HuH-7.5 (cell line): Measurements from ENCODE around the gene ARID1B.

Source experiments
- DNase-seq: peaks from one replicate; pipeline ENCODE4 v3.0.0; 2011; ENCODE audit warnings: low spot score

The ARID1B gene

DNA sequence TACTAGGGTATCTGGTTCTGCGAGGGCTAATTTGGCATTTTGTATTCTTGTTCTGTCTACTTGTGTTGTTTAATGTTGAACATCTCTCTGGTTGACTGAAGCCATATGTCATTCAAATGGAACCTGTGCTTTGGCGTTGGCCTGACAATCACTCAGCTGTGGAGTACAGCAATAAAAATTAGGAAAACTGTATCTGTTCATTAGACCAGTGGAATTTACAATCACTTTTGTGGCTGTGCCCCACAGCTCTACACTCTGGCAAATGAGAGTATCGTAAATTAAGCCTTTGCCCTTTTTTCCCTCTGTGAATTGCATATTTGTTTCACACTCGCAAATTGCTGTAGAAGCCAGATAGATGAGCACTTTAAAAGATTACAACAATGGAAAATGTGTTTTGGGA, 102.0 kb downstream of the ARID1B start:
- DNase-seq = no peak

DNA sequence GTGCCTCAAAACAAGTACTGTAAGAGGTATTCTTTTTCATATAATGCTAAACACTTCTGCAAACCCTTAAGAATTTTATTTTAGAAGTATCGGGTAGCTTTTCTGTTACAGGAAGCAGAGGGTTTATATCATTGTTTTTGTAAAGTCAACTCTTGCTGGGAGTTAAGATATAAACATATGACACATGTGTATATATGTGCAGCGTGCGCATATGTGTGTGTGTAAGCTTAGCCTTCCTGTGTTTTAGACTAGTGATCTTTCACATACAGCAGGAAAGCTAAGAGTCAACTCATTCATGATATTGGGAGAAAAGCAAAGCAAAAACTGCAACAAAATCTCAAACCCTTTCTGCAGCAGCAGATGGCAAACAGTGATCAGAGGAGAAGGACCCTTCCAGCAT, 102.4 kb downstream of the ARID1B start:
- no peak for DNase-seq

DNA sequence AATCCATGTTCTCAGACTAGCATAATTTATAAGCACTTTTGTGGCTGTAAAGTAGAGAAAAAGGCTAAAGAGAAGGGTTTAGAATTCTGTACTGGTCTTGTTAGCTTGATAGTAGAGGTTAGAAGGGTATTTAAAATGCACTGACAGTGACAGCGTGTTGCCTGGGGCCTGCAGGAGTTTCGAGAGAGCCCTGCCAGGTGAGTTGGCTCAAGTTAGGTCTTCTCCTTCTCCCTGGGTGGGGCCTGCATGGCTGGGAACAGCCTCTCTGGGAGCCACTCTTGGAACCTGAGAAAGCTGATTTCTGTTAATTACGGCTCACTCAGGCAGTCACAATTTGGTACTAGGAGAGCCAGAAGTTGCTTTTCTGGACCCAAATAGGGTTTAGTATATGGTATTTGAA, 103.7 kb downstream of the ARID1B start:
- DNase-seq = no peak

DNA sequence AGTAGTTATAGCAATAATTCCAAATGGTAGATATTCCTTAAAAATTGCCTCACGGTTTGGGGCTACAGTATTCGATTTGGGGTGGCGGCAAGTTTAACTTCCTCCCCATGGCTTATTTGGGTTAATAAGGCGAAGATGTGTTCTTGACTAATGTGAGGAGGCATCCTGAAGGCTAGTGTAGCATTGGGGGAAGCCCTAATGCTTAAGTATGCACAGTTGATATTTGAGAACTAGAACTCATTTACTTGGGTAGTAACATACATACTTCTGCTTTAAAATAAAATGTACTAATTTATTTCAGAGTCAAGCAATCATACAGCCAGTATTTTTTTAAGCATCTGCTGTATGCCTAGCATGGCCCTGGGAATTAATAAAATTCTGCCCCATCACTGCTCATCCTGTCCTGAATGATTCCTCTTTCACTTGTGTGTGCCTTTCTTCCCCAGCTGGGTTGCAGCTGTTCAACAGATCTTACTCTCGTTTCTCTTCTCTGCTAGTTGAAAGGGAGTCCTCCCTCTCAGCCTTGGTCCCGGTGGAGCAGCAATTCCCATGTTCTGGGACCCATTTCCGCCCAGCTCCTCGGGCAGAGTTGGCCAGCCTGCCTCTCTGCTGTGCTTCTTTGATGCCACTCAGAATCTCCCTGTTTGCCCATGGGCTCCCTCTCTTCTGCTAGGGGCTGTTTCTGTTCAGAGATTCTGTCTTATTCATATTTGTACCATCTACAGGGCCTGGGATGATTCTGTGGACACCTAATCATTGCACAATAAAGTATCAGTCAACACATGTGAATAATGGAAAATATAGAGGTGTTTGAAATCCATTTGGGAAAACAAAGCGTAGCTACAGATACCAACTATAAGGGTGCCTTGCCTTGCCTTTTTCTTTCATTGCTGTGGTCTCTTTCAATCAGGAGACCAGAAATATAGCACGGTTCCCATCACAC, 104.8 kb downstream of the ARID1B start:
- DNase-seq = no peak

DNA sequence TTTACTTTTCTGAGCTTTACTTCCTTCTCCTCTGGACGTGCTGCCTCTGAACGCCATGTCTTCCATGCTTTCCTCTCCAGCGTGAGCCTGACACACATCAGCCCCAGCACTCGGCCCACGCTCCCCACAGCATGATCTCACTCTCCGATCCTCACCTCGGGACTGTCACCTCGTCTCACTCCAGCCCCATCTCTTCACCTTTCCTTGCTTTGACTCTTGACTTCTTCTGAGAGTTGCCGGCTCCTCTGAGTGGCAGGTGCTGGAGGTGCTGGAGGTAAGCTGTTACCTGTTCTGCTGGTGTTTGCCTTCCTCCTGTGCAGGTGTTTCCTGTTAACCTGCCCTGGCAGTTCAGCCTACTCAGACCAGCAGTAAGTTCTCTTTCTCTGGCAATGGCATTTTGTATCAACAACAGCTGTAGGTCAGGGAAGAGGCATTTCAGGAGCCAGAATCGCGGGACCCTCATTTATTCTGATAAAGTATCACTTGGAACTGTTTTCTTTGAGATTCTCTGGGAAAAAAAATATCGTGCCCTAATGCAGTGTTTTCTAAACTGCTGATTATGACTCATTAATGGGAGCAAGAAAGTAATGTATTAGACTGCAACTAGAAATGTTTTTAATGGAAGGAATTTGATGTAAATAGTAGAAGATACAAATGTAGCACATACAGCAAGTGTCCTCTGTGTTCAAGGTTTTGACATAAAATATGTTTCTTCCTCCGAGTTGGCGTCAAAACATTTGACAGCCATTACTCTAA, 106.5 kb downstream of the ARID1B start:
- no peak for DNase-seq

DNA sequence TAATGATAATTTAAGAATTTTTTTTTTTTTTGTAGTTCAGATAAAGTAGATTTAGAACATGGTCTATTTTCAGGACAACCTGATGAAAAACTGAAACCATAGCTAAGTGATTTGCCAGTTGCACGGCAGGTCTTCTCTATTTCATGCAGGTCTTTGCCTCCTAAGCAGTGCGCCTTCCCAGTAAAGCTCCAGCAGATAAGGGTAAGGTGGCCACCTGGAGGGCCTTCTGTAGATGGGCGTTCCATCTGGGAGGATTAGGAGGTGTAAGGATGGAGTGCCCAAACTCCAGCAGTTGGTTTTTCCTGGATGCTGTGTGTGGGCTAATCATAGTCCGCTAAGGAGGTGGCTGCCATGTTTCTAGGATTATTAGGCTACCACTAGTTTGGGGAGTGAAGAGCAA, 107.1 kb downstream of the ARID1B start:
- DNase-seq = no peak

DNA sequence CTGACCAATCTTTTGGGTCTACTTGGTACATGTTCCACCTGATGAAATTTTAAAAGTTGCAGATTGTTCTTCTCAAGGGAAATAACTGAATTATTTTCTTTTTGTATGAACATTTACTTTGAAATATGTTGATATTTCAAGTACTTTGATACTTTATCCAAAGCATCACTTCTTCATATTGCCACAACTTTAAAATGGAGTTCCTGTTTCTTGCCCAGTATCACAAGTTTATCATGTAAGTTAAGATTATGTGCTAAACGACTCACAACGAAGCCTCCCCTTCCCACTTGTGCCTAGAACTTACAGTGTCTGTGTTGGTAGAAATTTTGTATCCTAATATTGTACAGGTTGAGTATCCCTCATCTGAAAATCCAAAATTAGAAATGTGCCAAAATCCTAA, 108.4 kb downstream of the ARID1B start:
- no peak for DNase-seq

DNA sequence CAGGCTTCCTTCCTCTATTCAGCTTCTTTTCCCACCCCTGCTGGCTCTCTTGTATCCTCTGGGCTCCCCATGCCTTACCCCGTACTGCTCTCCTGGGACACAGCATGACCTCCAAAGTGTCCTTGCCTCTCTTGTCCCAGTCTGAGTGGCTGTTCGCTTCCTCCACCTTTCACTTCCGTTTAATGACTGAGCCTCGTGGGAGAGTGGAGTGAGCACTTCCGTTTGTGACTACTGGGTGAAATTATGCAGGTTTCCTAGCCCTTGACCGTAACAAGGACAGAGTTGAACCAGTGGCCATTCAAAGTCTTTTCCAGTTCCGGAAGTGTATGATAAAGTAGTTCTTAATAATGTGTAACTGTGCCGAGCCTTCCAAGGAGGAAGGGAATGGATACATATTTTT, 109.2 kb downstream of the ARID1B start:
- DNase-seq = no peak

DNA sequence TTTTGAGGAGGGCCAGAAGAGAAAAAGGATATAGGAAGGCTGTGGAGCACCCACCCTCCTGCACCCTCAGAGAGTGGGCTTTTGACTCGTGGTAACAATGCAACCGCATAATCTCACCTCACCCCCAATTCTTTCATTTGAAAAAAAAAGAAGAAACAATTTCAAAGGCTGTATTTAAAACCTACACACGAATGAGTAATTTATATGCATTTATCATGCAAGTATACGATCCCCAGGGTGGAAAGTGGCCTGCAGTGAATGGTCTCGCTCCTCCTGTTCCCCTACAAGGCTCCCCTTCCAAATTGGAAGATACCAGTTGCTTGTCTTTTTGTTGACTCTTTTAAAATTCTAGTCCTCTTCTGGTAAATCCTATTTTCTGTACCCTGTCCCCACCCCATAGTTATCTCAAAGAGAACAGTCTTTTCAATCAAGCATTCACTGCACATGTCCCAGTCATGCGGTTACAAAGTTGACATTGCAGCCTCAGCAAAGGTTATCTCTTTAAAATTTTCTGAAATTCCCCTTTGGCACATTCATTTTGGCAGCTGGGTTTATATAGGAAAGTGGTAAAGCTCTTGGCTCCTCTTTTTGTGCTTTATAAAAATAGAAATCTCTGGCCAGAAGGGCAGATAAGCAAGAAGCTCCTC, 110.6 kb downstream of the ARID1B start:
- no peak for DNase-seq

DNA sequence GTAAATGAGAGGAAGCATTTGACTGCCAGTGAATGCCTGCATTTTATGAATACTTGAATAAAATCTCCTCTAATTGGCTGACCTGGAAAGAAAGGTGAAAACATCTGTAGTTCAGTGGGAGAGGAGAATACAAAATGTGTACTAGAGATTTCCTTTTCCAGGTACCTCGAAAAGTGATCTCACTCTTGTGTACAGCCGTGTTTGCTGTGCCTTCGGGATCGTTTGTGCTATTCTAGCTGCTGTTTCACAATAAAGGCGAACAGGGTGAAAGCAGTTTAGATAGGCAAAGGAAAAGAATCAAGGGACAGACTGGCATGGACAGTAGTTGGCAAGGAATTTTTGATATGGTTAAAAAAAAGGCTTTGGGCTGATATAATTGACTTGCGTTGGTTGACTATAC, 112.3 kb downstream of the ARID1B start:
- peak; percentile 23 for DNase-seq

DNA sequence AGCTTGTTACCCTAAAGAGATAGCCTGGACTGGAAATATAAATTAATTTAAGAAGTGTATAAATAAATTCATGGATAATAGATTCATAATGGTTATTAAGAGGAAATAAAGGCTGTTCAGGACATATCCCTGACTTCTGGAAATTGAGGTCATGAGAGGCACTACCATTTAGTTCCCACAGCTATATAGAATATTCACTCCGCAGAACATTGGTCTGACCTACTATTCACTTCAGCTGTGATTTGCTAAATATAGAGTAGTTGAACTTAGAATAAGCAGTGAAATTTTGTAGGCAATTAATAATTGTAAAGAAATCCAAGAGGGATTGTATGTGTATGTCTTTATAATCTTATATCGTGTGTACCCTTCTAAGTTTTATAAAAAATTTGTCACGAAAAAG, 112.8 kb downstream of the ARID1B start:
- DNase-seq = no peak

DNA sequence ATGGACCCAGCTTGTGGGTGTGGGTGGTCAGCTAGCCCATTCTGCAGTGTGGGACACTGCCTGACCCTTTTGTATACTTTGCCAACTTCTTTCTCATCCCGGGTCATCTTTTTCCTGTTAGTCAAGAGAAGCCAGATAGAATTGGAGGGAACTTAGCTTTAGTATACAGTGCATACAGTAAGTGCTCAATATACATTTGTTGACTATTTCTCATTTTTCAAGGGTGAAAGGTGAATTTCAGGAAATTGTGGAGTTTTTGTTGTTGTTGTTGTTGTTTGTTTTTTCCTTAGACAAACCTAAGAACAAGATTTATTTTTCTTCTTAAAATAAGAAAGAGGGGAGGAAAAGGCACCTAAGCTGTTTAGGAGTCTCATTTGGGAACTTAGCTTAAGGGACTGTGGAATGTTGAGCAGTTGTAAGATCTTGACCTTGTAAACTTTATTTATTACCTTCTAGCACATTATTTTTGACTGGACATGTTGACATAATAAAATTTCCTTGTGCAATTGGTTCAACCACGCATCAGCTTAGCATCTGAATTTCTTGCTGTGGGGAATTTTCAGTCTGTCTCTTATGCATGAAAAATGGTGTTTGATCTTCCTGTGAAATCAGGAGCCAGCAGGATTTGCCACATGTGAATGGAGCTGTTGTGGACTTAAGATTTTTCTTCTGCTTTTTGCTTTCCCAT, 113.6 kb downstream of the ARID1B start:
- DNase-seq = no peak

DNA sequence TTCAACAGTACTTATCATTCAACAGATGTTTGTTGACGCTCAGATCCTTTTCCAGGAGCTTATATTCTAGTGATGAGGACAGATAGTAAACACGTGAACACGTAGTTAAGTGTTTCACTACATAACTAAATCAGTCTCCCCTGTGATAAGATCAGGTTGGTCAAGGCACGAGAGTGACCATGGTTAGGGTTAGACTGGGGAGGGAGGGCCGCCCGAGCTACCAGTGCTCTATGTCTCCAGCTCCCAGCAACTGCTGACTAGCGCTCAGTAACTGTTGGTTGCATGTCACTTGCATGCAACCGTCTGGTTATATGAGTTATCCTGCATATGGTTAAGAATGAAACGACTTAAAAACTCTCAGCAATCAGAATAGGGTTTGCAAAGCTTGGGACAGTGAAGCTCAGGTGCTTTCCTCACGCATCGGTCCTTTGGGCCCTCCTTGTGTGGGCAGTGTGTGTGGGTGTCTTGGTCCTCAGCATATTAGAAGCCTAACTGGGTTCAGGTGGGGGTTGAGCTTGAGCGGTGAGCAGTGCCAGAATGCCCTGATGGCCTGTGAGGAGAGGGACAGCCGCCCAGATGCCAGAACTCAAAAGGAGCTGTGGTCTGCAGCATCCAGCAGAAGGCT, 120.8 kb downstream of the ARID1B start:
- no peak for DNase-seq

DNA sequence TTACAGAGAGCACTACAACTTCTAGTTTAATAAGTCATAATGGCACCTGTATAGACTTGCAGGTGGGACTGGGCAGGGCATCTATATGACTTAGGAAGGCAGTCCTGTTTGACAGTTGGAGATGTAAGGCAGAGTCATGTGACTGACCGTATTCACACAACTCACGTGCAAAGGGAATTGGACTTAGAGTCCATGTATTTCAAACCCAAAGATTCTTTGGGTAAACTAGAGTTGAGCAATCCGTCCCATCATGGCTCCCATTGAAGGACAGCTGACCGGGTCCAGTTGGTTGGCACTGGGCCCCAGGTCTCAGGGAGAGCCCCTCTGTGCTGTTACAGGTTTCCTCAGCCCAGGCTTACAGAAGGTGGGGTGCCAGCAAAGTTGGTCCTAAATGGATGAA, 121.9 kb downstream of the ARID1B start:
- no peak for DNase-seq

DNA sequence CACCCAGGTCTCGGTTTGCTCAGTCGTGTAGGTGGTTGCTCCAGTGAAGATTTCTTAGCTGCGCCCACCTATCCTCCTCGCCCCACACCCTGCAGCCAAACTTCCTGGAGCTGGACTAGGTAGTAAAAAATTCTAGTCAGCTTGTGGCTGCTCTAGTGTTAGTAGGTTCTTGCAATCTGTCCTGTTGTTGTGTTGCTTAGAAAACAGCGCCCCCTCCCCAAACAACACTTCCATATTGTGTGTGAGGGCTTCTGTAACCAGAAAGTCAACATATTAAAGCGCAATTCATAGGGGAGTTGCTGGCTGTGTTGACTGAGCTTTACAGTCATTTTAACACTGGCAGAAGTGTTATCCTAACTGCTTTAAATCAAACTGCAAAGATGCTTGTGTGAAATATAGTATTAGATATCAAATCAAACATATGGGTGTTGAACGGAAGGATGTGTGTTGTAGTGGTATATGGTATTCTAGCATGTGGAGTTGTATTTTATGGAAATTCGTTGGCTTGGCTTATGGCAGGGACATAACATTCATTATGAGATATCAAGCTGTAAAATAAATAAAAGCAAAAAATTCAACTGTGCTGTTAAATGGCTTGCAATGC, 122.5 kb downstream of the ARID1B start:
- no peak for DNase-seq

DNA sequence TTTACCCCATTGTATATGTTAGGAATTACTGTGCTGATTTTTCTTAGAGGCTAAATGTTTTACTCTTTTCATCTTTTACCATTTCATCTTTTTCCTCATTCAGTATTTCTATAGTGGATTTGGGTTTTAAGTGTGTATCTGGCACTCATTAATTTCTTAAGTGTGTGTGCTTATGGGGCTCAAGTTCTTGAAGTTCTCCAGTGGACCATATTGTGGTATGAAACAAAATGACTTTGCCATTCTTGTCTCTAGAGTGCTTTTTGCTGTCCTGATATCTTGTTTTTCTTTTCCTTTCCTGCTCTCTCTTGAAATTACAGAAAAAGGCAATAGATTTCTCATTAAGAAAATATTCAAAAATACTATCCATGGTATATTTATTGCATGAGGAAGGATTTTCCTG, 123.1 kb downstream of the ARID1B start:
- DNase-seq = no peak

DNA sequence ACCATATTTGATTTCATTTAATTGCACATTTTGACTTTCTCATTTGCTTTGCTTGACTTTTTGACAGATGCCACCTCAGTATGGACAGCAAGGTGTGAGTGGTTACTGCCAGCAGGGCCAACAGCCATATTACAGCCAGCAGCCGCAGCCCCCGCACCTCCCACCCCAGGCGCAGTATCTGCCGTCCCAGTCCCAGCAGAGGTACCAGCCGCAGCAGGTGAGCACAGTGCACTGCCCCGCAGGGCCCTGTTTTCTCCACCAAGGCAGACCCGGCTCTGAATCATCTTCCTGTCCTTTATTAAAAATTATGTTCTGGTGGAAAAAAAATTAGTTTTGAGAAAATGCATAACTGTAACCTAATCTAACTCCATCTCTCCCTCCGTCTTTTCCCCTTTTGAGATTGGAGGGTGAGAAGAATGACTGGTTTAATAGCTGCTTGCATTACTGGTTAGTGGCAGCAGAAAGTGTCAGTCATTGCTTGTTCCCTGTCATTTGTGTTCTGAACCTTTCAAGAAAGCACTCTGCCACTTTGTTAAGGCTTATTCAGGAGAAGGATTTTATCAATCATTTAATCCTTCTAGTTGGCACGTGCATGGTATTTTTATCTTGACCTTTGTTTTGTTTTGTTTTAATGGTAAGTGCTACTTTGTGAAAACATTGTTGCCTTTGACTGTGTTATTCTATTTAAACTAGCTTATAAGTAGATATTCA, 124.3 kb downstream of the ARID1B start:
- DNase-seq = no peak

DNA sequence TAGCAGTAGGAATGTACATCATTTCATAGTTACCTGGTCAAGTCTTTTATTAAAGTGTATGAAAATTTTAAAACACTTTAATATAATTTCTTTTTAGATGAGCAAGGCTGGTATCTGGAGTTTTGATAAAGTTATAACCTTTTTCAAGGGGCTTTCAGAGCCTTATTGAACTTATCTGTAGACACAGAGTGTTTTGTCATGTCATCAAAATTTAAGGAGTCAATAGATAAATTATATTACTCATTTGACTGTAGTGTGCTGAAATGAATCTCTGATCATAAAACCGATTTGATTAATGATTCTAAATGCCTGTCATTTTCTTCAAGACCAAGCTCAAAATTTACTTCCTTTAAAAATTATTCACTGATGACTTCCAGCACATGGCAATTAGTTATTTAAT, 125.6 kb downstream of the ARID1B start:
- DNase-seq = no peak

DNA sequence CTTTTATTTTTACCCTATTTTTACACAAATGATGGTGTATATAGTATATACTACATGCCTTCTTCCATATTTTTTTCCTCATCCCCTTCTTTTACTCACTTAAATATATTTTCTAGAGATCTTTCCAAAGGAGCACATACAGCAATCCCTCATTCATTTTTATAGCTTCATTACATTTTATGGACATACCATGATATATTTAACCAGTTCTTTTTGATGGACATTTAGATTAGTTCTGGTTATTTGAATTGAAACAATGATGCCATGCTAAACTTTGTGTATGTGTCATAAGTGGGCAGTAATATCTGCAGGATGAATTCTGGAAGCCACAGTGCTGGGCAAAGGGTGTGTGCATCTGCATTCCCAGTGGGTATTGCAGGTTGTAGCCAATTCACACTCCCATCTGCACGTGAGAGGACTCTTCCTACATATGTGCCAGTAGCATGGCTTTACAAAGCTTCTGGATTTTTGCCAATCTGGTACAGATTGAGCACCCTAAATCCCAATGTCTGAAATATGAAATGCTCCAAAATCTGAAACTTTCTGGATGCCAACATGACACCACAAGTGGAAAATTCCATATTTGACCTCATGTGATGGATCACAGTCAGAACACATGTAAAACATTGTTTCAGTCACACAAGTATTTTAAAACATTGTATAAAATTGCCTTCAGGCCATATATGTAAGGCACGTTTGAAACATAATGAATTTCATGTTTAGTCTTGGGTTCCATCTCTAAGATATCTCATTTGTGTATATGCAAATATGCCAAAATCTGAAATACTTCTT, 127.2 kb downstream of the ARID1B start:
- no peak for DNase-seq

DNA sequence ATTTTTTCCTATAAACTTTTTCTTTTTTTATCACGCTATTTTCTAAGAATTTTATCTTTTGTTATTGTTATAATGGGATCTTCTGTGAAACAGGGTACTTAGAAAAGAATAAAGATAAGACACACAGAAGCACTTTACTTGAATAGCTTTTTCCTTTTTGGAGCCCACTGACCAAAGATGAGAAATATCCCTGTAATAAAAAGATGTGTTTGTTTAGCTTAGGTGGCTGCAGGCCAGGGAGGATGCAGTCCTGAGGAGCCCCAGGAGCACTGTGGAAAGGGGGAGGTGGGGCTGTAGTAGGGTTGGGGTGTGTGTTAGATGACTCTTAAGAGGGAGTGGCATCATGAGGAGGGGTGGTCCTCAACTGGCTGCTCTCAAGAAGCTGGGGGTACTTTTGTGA, 128.6 kb downstream of the ARID1B start:
- no peak for DNase-seq
